Stimulated activated CD8-positive, alpha-beta memory T cell treated with anti-CD3 and anti-CD28 coated beads, Interleukin-15, amount 100 ng/mL, for 48 hours (primary cell): Measurements from ENCODE around the gene NEURL4.

ENCODE experiments used
- DNase-seq, 2 donors: peaks; one replicate each; pipeline ENCODE4 v3.0.0-alpha.2; 2020; ENCODE audit warnings: low read depth in 2 of 2

Gene NEURL4

DNA sequence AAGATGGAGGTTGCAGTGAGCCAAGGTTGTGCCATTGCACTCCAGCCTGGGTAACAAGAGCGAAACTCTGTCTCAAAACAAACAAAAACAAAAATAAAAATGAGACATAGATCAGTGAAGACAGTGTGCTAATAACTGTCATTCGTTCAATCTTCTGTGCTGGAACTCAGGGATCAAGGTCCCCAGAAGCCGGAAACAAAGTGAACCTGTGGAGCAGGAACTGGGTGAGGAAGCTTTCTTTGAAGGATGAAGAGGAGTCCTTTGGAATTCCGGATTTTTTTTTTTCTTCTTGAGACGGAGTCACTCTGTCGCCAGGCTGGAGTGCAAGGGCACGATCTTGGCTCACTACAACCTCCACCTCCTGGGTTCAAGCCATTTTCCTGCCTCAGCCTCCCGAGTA, 49.7 kb downstream of the NEURL4 start:
- no peak for DNase-seq

DNA sequence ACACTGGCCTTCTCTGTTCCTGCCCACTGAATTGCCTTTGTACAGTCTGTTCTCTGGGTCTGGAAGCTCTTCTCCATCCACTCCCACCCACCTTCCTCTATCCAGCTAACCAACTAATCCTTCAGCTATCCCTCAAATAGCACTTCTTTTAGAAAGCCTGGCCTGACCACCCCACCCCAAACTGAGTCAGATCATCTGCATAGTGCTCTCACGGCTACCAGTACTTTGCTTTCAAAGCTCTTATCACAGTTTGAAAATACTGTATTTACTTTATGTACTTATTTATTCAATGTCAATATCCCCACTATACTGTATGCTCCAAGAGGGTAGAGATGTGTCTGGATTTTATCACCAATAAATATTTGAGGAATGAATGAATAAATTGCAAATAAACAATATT, 62.4 kb downstream of the NEURL4 start:
- no peak for DNase-seq
